GM15510 (cell line): ENCODE results near the gene CEP290.

Experiments used
- POLR2A ChIP-seq: IDR thresholded peaks from 3 replicates; pipeline ENCODE4 v1.6.1; 2011; ENCODE audit warnings: borderline replicate concordance; ENCODE audit not compliant: insufficient read length; ENCODE audit errors: extremely low read depth

Gene CEP290

DNA sequence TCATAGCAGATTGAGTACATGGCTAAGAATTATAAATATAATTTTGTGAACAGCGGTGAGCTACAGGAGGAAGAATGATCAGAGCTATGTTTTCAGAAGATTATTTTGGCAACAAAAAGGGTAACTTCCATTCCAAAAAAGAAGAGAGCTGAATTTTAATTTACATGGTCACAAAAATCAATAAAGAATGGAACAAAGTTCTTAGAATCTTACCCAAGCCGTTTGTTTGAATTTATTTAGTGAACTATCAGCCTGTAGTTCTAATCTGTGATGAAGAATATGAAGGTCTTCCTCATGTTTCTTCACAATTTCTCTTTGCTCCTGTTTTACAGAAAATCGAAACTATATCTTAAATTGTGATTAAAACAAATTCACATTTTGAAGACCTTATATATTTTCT is 58.3 kb downstream of the CEP290 start:
- no peak for TF ChIP-seq POLR2A

DNA sequence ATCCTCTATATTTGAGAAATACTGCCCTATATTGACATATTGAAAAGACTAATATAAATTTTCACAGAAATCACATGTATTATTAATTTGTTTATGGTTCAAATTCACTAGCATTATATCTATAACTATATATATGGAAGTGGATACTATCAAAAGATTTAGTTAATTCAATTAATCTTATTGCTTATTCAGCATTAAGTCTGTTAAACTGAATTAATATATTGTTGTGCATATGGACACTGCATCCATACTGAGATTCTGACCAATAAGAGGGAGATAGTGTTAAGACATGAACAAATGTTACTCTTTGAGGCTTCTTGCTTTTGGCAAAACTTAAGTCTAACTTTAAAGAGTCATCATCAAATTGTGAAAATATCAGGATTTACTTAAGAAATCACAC is 60.6 kb downstream of the CEP290 start:
- TF ChIP-seq POLR2A = no peak

DNA sequence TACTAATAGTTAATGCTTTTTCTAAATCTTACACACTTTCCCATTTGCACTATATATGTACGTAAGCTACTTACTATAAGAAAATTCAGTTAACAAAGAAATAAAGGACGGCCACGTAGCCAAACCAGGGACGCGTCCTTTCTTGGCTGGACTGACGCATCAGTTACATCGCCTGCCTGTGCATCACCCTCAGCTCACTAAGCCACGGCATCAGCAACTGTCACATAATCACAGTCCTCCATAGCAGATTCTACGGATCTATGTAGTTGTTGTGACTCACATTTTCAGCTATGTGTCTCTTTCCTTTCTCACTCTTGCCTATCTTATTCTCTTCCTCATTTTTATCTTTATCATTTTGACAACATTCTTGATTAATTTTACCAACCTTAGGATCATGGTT is 74.6 kb downstream of the CEP290 start:
- no peak for TF ChIP-seq POLR2A

DNA sequence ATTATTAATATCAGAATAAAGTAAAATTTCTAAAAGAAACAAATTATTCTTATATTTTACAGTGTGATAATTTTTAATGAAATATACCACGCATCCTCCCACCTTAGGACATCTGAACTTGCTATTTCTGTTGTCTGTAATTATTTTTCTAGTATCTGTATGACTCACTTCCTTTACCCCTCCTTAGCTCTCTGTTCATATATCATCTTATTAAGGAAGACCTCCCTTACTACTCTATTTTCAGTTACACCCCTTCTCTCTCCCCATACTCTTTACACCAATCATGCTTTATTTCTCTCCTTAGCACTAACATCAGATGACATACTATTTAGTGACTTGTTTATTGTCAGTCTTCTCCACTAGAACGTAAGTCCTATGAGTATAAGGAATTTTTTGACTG is 78.5 kb downstream of the CEP290 start:
- TF ChIP-seq POLR2A = no peak

DNA sequence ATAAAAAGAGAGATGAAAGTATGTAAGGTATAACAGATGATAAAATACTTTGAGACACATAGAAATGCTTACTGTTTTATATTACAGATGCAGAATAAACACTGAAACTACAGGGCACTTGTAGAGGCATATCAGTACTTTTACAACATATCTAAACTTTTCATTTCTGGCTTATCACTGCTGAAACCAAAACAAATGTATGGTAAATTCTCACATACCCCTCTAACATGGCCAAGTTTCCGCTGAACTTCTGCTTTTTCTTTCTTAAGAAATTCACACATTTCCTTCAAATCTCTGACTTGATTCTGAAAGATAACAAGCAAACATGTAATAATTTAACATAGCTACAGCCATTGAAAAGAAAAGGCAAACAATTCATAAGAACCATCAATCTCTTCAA is 79.4 kb downstream of the CEP290 start:
- TF ChIP-seq POLR2A = no peak

DNA sequence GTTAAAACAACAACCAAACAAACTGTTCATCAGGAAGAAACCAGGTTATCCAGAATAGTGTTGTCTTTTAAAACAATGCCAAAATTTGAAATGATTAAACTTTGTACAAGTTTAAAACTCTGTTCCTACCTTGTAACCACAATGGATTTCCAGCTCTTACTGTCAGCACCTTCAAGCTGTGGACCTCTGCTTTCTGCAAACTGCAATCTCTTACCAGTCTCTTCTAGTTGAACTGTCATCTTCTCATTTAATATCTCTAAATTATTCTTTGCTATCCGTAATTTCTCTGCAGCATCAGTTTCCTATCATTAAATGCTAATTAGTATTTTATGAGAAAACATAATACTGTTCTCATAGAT is 83.2 kb downstream of the CEP290 start:
- TF ChIP-seq POLR2A = no peak

DNA sequence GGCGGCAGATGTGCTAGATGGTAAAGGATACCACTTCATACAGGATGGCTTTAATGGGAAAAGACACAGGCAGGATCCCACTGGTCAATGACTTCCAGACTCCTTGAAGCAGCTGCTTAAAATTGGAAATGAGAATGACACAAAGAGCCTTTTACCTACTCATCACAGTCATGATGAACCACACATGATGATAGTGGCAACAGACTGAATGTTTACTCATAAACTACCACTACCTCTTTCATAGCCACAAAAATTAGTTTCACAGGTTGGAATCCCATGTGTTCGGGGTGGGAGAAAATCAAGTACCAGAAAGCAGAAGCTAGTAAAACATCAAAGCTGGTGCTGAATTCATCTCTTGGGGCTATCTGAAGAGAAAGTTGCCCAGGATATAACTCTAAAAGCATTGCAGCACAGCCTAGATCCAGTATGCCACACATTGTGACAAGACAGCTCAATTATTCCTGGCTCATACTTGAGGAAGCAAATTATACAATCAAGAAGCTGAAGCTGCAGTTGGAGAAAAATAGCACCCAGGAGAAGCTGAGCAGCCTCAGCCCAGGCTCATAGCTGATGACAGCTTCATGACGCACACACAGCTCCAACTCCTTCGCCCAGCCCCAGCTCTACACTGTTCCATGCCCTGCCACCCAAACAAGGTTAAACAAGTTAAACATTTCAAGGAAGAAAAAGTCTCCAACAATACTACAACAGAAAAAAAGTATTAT is 83.7 kb downstream of the CEP290 start:
- no peak for TF ChIP-seq POLR2A

DNA sequence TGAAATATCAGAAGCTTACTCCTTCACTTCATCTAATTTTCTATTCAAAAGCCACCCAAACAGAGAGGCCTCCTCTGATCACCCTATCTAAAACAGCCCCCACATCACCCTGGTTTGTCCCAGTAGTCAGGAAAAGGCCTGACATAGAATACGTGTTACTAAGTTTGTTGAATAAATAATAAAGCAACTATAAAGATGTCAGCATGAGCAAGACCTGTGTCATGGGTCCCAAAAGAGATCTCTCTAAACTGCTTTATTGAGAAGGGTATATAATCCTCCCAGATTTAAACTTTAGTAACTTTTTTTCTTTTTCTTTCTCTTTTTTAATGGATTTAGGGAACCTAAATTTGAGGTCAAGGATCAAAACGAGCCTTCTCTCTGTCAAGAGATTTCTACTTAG is 85.3 kb downstream of the CEP290 start:
- TF ChIP-seq POLR2A = no peak

DNA sequence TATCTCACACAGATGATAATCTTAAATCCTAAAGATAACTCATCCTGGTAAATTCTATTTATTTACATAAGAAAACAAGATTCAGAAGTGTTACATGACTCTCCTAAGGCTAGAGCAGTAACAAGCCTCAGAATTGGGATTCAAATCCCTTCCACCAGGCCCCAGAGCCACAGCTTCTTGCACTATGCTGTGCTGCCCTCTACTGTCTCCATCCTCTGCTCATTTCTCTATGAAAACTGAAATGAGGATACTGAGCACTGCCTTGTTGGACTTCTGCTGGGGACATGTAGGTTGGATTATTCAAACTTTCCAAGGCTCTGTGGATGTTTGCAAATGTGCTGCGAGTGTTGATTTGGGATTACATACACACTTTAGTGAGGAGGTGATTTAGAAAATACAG is 89.2 kb downstream of the CEP290 start:
- TF ChIP-seq POLR2A = no peak

DNA sequence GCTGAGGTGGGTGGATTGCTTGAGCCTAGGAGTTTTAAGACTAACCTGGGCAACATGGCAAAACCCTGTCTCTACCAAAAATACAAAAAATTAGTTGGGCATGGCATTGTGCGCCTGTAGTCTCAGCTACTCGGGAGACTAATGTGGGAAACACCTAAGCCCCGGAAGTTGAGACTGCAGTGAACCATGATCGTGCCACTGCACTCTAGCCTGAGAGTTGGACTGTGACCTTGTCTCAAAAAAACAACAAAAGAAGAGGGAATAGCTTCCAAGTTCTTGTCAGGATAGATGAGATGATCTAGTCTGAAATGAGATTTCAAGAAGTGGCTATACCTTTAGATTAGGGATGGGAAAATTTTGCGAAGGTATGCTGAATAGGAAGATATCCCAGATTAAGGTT is 97.9 kb downstream of the CEP290 start:
- no peak for TF ChIP-seq POLR2A

DNA sequence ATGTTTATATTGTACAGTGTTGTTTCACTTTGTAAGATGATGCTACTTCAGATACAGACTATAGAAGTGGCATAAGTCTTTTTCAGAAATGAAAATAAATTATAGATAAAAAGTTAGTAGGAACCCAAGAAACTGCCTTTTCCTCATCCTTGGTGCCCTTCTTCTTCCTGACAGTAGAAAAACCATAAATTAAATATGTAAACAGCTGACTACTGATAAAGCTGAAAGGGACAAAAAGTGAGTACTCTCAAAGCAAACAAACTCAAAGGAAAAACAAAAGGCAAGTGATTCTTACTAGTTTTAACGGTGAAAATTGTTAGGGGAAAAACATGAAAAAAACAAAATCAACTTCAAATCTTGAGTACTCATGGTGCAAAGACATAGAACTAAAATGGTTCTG is 104.1 kb downstream of the CEP290 start:
- TF ChIP-seq POLR2A = no peak

DNA sequence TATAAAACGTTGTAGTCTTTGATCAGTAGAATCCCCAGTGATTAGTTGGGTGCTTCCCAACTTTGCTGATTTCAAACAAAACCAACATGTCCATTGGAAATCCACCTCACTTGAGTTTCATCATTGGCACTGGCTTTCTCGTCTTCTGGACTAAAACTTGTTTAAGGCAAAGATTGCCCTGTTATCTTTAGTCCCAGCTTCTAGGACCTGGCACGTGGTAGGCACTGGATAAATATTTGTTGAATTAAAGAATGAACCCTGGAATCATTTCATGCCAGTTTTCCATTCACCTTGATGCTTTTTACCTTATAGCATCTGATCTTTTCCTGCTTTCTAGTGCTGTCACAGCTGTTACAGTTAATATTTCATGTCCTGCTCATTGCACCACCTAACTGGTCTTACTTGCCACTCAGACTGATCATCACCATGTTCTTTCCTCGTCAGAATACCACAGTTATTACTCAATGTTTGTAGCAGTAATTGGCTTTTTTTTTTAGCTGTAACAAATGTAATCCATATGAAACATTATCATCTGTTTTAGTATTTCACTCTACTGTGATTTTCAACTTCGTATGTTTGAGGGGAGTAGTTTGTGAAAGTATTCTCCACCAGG is 105.4 kb downstream of the CEP290 start:
- TF ChIP-seq POLR2A = no peak

DNA sequence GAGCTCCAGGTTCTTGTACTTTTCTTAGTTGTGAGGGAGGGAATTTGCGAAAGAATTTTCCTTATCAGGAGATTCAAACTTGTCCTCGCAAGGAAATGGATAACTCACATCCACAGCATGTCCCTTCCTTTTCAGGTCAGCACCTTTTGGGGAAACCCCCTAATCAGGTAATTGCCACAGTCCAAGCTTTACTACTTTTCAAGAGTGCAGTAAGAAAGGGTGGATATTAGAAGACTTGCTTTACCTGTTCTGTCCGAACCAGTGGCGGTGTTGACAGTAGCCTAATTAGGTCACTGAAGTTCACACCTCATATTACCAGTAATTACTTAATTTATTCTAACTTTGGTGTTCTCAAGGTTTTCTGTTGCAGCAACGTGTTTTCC is 106.0 kb downstream of the CEP290 start:
- no peak for TF ChIP-seq POLR2A

DNA sequence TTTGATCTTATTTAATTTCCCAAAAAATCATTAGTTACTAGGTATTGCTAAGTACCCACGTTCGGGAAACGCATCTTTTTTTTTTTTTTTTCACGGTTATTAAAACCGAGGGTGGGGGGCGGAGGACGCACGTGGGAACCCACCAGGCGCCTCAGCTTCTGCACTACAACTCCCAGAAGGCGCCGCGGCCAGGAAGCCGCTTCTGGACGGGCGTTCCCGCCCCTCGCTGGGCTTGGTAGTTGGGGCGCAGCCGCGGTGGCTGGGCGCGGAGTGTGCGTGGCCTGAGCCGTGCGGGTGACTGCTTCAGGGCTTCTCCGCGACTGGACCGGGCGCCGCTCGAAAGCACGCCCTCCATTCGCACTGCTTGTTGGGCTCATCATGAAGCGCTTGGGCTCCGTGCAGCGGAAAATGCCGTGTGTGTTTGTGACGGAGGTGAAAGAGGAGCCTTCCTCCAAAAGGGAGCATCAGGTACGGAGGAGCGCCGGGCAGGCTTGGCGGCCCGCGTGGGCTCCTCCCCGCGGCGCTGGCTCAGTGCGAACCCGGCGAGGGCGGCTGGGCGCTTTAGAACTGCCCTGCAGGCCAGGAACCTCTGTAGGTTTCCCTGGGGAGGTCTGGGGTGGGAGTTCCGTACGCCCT is 106.5 kb downstream of the CEP290 start:
- peak; percentile 92 for TF ChIP-seq POLR2A

DNA sequence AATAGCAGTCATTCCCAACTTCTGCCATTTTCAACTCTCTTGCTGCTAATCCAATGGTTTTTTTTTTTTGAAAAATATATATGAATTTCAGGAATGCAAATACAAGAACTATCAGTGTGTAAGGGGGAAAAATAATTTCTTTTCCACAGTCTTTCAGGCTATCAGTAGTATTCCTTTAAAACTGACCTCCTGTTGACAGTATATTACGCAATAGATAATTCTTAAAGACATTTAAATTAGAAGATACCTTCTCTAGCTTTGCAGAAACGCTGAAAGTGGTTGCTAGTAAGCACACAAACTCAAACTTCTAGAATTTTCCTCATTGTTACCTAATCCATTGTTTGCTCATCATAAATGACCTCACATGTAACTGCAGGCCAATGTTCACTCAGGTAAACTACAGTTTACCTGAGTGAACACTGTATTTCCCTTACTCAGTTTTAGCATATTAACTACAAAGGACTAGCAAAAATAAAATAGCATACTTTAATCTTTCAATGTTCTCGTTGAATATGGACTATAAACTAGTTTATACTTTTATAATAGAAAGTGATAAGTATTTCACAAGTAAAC is 112.7 kb downstream of the CEP290 start, which contains the start of gene C12orf50:
TSS of gene C12orf50 (minus strand) at position 309 of the 573 bp plus-strand sequence. CDS start 2,439 bp downstream, outside the sequence.
- no peak for TF ChIP-seq POLR2A

DNA sequence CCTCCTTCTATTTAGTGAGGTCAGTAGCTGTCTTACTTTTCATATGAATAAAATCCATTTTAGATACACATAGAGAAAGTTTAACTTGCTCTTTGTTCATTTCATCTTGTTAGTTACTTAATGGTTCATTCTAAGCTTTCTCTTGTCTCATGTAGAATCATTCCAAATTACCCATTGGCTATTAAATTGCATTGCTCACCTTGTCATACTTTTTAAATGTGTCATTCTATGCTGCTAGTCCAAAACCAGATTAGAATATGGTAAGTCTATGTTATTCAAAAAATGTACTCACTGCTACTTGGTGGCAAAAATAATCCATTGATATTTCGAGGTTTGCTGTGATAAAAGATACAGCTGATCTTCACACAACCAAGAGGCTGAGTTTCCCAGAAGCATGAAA is 115.7 kb downstream of the CEP290 start:
- no peak for TF ChIP-seq POLR2A
